Endodermal cell (in vitro differentiated cells): ENCODE results near the gene XYLT1. TPM values are rescaled to one million over a fixed set of nuclear protein-coding genes. Genes with fewer than 3 reads are reported as not detected.

Source experiments
- DNase-seq: peaks from one replicate; pipeline ENCODE4 v3.0.0-alpha.2; 2017
- H3K27ac ChIP-seq: 2 replicates; pipeline ENCODE4 v1.5.1; 2013; ENCODE audit warnings: mild to moderate bottlenecking, low read depth, low read length, moderate library complexity
- H3K27me3 ChIP-seq: 2 replicates; pipeline ENCODE4 v1.6.1; 2013; ENCODE audit warnings: mild to moderate bottlenecking, low read length, moderate library complexity; ENCODE audit not compliant: insufficient read depth, control insufficient read depth, poor library complexity, severe bottlenecking
- H3K36me3 ChIP-seq: 2 replicates; pipeline ENCODE4 v1.7.0; 2013; ENCODE audit warnings: mild to moderate bottlenecking, low read length, moderate library complexity; ENCODE audit not compliant: control insufficient read depth, insufficient read depth
- H3K4me1 ChIP-seq: one replicate; pipeline ENCODE4 v1.7.0; 2013; ENCODE audit warnings: low read length; ENCODE audit not compliant: control insufficient read depth, insufficient read depth
- H3K4me3 ChIP-seq: 2 replicates; pipeline ENCODE4 v1.5.1; 2013; ENCODE audit warnings: mild to moderate bottlenecking, low read length, moderate library complexity
- H3K9ac ChIP-seq: 2 replicates; pipeline ENCODE4 v1.6.1; 2013; ENCODE audit warnings: mild to moderate bottlenecking, low read length, moderate library complexity; ENCODE audit not compliant: poor library complexity, severe bottlenecking; ENCODE audit errors: extremely low read depth
- H3K9me3 ChIP-seq: 2 replicates; pipeline ENCODE4 v1.6.1; 2013; ENCODE audit warnings: mild to moderate bottlenecking, low read length, moderate library complexity; ENCODE audit not compliant: control insufficient read depth
- H3K27ac Mint-ChIP-seq: 2 replicates; pipeline ENCODE4 v1.8.0; 2020; ENCODE audit warnings: mixed read lengths
- H3K27me3 Mint-ChIP-seq: 2 replicates; pipeline ENCODE4 v1.8.0; 2021; ENCODE audit warnings: mild to moderate bottlenecking, mixed read lengths; ENCODE audit not compliant: insufficient read depth
- H3K36me3 Mint-ChIP-seq: 2 replicates; pipeline ENCODE4 v1.8.0; 2020; ENCODE audit warnings: low read depth, mixed read lengths
- H3K4me1 Mint-ChIP-seq: 2 replicates; pipeline ENCODE4 v1.8.0; 2020; ENCODE audit warnings: mixed read lengths
- H3K4me3 Mint-ChIP-seq: 2 replicates; pipeline ENCODE4 v1.8.0; 2020; ENCODE audit warnings: mild to moderate bottlenecking, moderate library complexity, mixed read lengths
- H3K9me3 Mint-ChIP-seq: 2 replicates; pipeline ENCODE4 v1.8.0; 2020; ENCODE audit warnings: mild to moderate bottlenecking, mixed read lengths
- WGBS, 2 experiments: methylation state at CpG; one replicate each; pipeline versions ENCODE4 v1.1.5 to v1.1.7; 2013; ENCODE audit warnings: missing lambda C conversion rate in 2 of 2, mixed read lengths in 1 of 2; ENCODE audit not compliant: insufficient coverage in 1 of 2, insufficient read length in 1 of 2; 5-methylcytosine and 5-hydroxymethylcytosine counted together
- total RNA-seq, 2 donors: library from RNA; stranded (reverse); fragmentation: NEBNext Ultra II Directional in 1 of 2; extraction: Animal tissue kit (Norgen Biotek cat#: 25700) in 1 of 2; gene quantifications; 2 replicates in 1 of 2; 3 replicates in 1 of 2; pipeline ENCODE4 v1.2.1, GENCODE V29; 2021
- TF ChIP-seq, protein P1 (sequence below): fragments of 200-600 bp; sonication (generic); conservative IDR thresholded peaks from 2 replicates; pipeline ENCODE4 v1.5.0; 2021; ENCODE audit warnings: antibody characterized with exemption, mild to moderate bottlenecking

Gene XYLT1
- total RNA-seq, 2 donors from 2014 or later = 26.8 to 28.5 TPM

DNA sequence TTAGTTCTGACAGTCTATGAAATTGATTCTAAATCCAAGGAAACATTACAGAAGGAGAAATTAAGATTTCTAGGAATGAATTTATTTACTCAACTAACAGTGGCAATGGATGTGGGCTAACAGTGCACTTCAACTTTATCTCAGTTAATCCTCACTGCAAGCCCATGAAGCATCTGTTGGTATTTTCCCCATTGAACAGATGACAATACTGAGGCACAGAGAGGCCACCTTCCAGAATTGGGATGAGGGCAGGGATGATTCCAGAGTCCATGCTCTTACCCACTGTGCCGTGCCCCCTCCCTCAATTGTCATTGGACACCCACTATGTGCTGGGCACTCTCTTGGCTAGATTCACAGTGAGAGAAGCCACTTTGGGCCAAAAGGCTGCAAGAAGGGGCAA, 89.0 kb downstream of the XYLT1 start:
- H3K27ac ChIP-seq = no peak overlapping the region
- H3K9me3 ChIP-seq = no peaks in the 10 kb centered on the region
- Mint-ChIP-seq H3K4me1 (peaks cover 65% of the 10 kb centered on the region), H3K4me3 (no peak overlapping the region), H3K27me3 (no peaks in the 10 kb centered on the region), H3K36me3 (no peaks in the 10 kb centered on the region), H3K27ac (no peak overlapping the region), H3K9me3 (no peaks in the 10 kb centered on the region)
- no peak overlapping the region for H3K4me3 ChIP-seq
- H3K9ac ChIP-seq = no peak overlapping the region
- no peaks in the 10 kb centered on the region for H3K36me3 ChIP-seq
- peaks cover 18% of the 10 kb centered on the region for H3K4me1 ChIP-seq
- 100% methylated on average over 1 of the region's 1 CpG; no CpG with 5 or more reads in 1 of the 2 experiments for whole genome bisulfite sequencing, 2 experiments
- no peaks in the 10 kb centered on the region for H3K27me3 ChIP-seq
- no peak for DNase-seq
- TF ChIP-seq, protein P1, sequence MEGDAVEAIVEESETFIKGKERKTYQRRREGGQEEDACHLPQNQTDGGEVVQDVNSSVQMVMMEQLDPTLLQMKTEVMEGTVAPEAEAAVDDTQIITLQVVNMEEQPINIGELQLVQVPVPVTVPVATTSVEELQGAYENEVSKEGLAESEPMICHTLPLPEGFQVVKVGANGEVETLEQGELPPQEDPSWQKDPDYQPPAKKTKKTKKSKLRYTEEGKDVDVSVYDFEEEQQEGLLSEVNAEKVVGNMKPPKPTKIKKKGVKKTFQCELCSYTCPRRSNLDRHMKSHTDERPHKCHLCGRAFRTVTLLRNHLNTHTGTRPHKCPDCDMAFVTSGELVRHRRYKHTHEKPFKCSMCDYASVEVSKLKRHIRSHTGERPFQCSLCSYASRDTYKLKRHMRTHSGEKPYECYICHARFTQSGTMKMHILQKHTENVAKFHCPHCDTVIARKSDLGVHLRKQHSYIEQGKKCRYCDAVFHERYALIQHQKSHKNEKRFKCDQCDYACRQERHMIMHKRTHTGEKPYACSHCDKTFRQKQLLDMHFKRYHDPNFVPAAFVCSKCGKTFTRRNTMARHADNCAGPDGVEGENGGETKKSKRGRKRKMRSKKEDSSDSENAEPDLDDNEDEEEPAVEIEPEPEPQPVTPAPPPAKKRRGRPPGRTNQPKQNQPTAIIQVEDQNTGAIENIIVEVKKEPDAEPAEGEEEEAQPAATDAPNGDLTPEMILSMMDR = no peak

DNA sequence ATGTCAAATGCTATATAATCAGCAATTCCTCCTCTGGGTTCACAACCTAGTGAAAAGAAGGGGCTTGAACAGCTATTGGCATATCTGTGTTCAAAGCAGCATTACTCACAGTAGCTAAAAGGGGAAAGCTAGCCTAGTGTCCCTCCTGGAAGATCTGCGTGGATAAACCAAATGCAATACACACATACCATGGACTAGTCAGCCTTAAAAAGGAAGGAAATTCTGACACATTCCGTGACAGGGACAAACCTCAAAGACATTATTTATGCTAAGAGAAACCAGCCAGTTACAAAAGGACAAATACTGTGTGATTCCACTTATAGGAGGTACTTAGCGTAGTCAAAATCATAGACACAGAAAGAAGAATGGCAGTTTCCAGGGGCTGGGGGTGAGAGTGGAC, 90.1 kb downstream of the XYLT1 start:
- H3K27ac ChIP-seq = no peak overlapping the region
- H3K27me3 Mint-ChIP-seq = no peaks in the 10 kb centered on the region
- no peaks in the 10 kb centered on the region for H3K9me3 Mint-ChIP-seq
- H3K9ac ChIP-seq = no peak overlapping the region
- H3K27ac Mint-ChIP-seq = no peak overlapping the region
- H3K4me1 ChIP-seq = peaks cover 10% of the 10 kb centered on the region
- no peak overlapping the region for H3K4me3 ChIP-seq
- peaks cover 53% of the 10 kb centered on the region for H3K4me1 Mint-ChIP-seq
- DNase-seq = no peak
- TF ChIP-seq, protein P1 = no peak
- H3K9me3 ChIP-seq = no peaks in the 10 kb centered on the region
- no peaks in the 10 kb centered on the region for H3K36me3 Mint-ChIP-seq
- H3K4me3 Mint-ChIP-seq = no peak overlapping the region
- WGBS, 2 experiments = 90 to 92% methylated on average over 3 of the region's 3 CpGs
- H3K27me3 ChIP-seq = no peaks in the 10 kb centered on the region
- H3K36me3 ChIP-seq = no peaks in the 10 kb centered on the region

- no peak overlapping the region for H3K4me3 ChIP-seq
- Mint-ChIP-seq H3K9me3 (no peaks in the 10 kb centered on the region), H3K36me3 (no peaks in the 10 kb centered on the region), H3K4me1 (peaks cover 41% of the 10 kb centered on the region), H3K4me3 (no peak overlapping the region), H3K27ac (no peak overlapping the region), H3K27me3 (no peaks in the 10 kb centered on the region)
- H3K36me3 ChIP-seq = no peaks in the 10 kb centered on the region
- no peaks in the 10 kb centered on the region for H3K27me3 ChIP-seq
- no peak overlapping the region for H3K9ac ChIP-seq
- no peak for DNase-seq
- TF ChIP-seq, protein P1 = no peak
- 60 to 82% methylated on average over 1 to 7 of the region's 7 CpGs for WGBS, 2 experiments
- no peaks in the 10 kb centered on the region for H3K9me3 ChIP-seq
- H3K27ac ChIP-seq = no peak overlapping the region
- H3K4me1 ChIP-seq = peaks cover 5% of the 10 kb centered on the region
Observed at GRCh38 chr16:17379121-17379571, 91.6 kb downstream of the XYLT1 start.
